ENCODE measurements around the gene TMEM187. TPM values are rescaled to one million over a fixed set of nuclear protein-coding genes. Genes with fewer than 3 reads are reported as not detected.
"Not testable (repeated sequence)": the region's sequence is repeated elsewhere in the genome, so short reads cannot be mapped to it uniquely, and the experiment has no call there.

TMEM187 gene
- total and polyA plus RNA-seq, 4 experiments from 2014 or later, result 10.4 to 23.8 (median 13.8) TPM

- Histone ChIP-seq H3K4me3 (ENCODE audit: low read length in 2 of 2) (peak overlapping the region in 1 of 2 donors; percentile 16), H3K27me3 (ENCODE audit: insufficient read depth, low read length) (no peaks in the 10 kb centered on the region), H3K4me1 (ENCODE audit: insufficient read depth, low read length) (peaks cover 19% of the 10 kb centered on the region), H3K36me3 (ENCODE audit: insufficient read depth, low read length) (no peaks in the 10 kb centered on the region), H3K27ac (ENCODE audit: low read depth, low read length) (peak overlapping the region; percentile 99), H3K9me3 (ENCODE audit: control insufficient read depth in 1 of 2, low read length in 2 of 2) (no peaks in the 10 kb centered on the region)
- H3K9me3 Mint-ChIP-seq, result peaks cover 0 to 3% (median 0%) of the 10 kb centered on the region in 8 donors
- H3K36me3 Mint-ChIP-seq, result peaks cover 0 to 11% of the 10 kb centered on the region in 2 donors
- peaks cover 0 to 1% of the 10 kb centered on the region in 2 donors for H3K27me3 Mint-ChIP-seq
- H3K4me1 Mint-ChIP-seq, result peaks cover 11 to 32% (median 25%) of the 10 kb centered on the region in 4 donors
- DNase-seq, result no peak
- peak overlapping the region; percentile 72 to 97 (median 93) for H3K27ac Mint-ChIP-seq
- H3K4me3 Mint-ChIP-seq, result peak overlapping the region; percentile 61 to 92 (median 83)
- intact Hi-C loops (cut with micrococcal nuclease), result loop anchor here (5.0 to 10.0 kb wide), 2 partner anchors 38 to 401 kb away; partner anchors contain the start of genes EMD and FLNA
- ChIA-PET CTCF (ENCODE audit: partially characterized antibody) (interaction anchor here (0.9 to 1.0 kb wide), 2 partner anchors 46 to 77 kb away, joined by 3 read pairs; no protein-coding TSS in a partner anchor), POLR2A (ENCODE audit: partially characterized antibody) (interaction anchor here (1.1 to 10.3 kb wide), 7 partner anchors 6 to 424 kb away, joined by 3 to 176 read pairs (median 61); partner anchors contain the start of genes ARHGAP4, IRAK1 and RPL10)
Measured at GRCh38 chrX:153974003-153974725, 1.6 kb downstream of the TMEM187 start.

- H3K9me3 ChIP-seq (ENCODE audit: control insufficient read depth in 1 of 2, low read length in 2 of 2), result no peaks in the 10 kb centered on the region
- H3K4me3 Mint-ChIP-seq, result peak overlapping the region; percentile 36 to 87 (median 68)
- H3K27me3 ChIP-seq (ENCODE audit: insufficient read depth, low read length), result no peaks in the 10 kb centered on the region
- peak overlapping the region; percentile 48 to 97 (median 89) for H3K27ac Mint-ChIP-seq
- peaks cover 0 to 3% (median 0%) of the 10 kb centered on the region in 8 donors for H3K9me3 Mint-ChIP-seq
- CTCF ChIA-PET (ENCODE audit: partially characterized antibody), result no interaction called here
- H3K27ac ChIP-seq (ENCODE audit: low read depth, low read length), result peak overlapping the region; percentile 99
- peaks cover 19% of the 10 kb centered on the region for H3K4me1 ChIP-seq (ENCODE audit: insufficient read depth, low read length)
- H3K27me3 Mint-ChIP-seq, result peaks cover 0 to 1% of the 10 kb centered on the region in 2 donors
- H3K36me3 ChIP-seq (ENCODE audit: insufficient read depth, low read length), result no peaks in the 10 kb centered on the region
- POLR2A ChIA-PET (ENCODE audit: partially characterized antibody), result interaction anchor here (1.1 to 10.3 kb wide), 4 partner anchors 11 to 50 kb away, joined by 5 to 176 read pairs (median 64); partner anchors contain the start of genes ARHGAP4 and IRAK1
- DNase-seq, result no peak
- peak overlapping the region in 1 of 2 donors; percentile 16 for H3K4me3 ChIP-seq (ENCODE audit: low read length in 2 of 2)
- peaks cover 0 to 8% of the 10 kb centered on the region in 2 donors for H3K36me3 Mint-ChIP-seq
- intact Hi-C loops (cut with micrococcal nuclease), result loop anchor here (5.0 to 10.0 kb wide), 2 partner anchors 37 to 400 kb away; partner anchors contain the start of genes EMD and FLNA
- H3K4me1 Mint-ChIP-seq, result peaks cover 11 to 32% (median 23%) of the 10 kb centered on the region in 4 donors
Measured at GRCh38 chrX:153974726-153975286, 2.3 kb downstream of the TMEM187 start.

- H3K27me3 Mint-ChIP-seq; H3K4me3 ChIP-seq (ENCODE audit: low read length in 2 of 2); H3K36me3 Mint-ChIP-seq; H3K9me3 Mint-ChIP-seq; H3K27me3 ChIP-seq (ENCODE audit: insufficient read depth, low read length); H3K9me3 ChIP-seq (ENCODE audit: control insufficient read depth in 1 of 2, low read length in 2 of 2); H3K36me3 ChIP-seq (ENCODE audit: insufficient read depth, low read length): not testable (repeated sequence)
- H3K4me1 Mint-ChIP-seq, result peaks cover 25 to 62% (median 42%) of the 10 kb centered on the region in 4 donors
- intact Hi-C loops (cut with micrococcal nuclease), result loop anchor here (5.0 kb wide), 1 partner anchor 117 kb away; the partner anchor contains the start of gene MECP2
- peaks cover 47% of the 10 kb centered on the region for H3K4me1 ChIP-seq (ENCODE audit: insufficient read depth, low read length)
- peak overlapping the region; percentile 52 for H3K27ac ChIP-seq (ENCODE audit: low read depth, low read length)
- peak overlapping the region; percentile 64 to 87 (median 78) for H3K4me3 Mint-ChIP-seq
- POLR2A ChIA-PET (ENCODE audit: partially characterized antibody), result interaction anchor here (1.0 to 5.8 kb wide), 10 partner anchors 8 to 567 kb away, joined by 3 to 129 read pairs (median 6); partner anchors contain the start of genes ARHGAP4, HCFC1, IKBKG and IRAK1
- CTCF ChIA-PET (ENCODE audit: partially characterized antibody), result interaction anchor here (1.1 to 1.5 kb wide), 3 partner anchors 12 to 392 kb away, joined by 3 to 5 read pairs (median 3); no protein-coding TSS in a partner anchor
- DNase-seq, result peak in 1 of 5 donors; percentile 56
- H3K27ac Mint-ChIP-seq, result peak overlapping the region; percentile 93 to 97 (median 94)
Measured at GRCh38 chrX:153980394-153980793, 7.8 kb downstream of the TMEM187 start.

DNA sequence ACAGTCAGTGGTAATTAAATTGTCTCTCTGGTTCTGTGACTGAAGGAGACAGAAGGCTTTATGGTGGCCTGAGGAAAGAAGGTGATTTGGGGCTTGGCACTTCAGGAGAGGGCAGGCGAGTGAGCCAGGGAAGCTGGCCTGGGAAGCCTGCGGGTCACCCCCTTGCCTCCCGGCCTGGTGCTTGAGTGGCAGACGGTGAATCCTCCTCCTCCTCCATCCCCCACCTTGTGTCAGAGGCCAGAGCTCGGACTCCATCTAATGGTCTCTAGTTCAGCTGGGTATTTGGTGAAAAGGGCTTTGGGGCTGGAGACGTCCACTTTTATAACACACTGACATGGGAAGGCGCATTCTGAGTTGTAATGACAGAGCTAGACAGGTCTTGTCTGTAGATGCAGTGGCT is 8.7 kb downstream of the TMEM187 start:
- Histone ChIP-seq H3K4me1 (ENCODE audit: insufficient read depth, low read length) (peaks cover 49% of the 10 kb centered on the region), H3K27me3 (ENCODE audit: insufficient read depth, low read length) (no peaks in the 10 kb centered on the region), H3K9me3 (ENCODE audit: control insufficient read depth in 1 of 2, low read length in 2 of 2) (no peaks in the 10 kb centered on the region), H3K36me3 (ENCODE audit: insufficient read depth, low read length) (no peaks in the 10 kb centered on the region), H3K4me3 (ENCODE audit: low read length in 2 of 2) (no peak overlapping the region), H3K27ac (ENCODE audit: low read depth, low read length) (peak overlapping the region; percentile 52)
- peak overlapping the region; percentile 89 to 97 (median 94) for H3K27ac Mint-ChIP-seq
- peak overlapping the region; percentile 59 to 86 (median 74) for H3K4me3 Mint-ChIP-seq
- H3K4me1 Mint-ChIP-seq, result peaks cover 22 to 63% (median 40%) of the 10 kb centered on the region in 4 donors
- H3K36me3 Mint-ChIP-seq, result no peaks in the 10 kb centered on the region
- intact Hi-C loops (cut with micrococcal nuclease), result loop anchor here (1.0 to 5.0 kb wide), 2 partner anchors 9 to 116 kb away; partner anchors contain the start of genes MECP2 and TMEM187
- ChIA-PET POLR2A (ENCODE audit: partially characterized antibody) (interaction anchor here (1.0 to 5.8 kb wide), 13 partner anchors 9 to 566 kb away, joined by 3 to 129 read pairs (median 5); partner anchors contain the start of genes ARHGAP4, HCFC1, IKBKG and IRAK1), CTCF (ENCODE audit: partially characterized antibody) (interaction anchor here (0.6 to 1.5 kb wide), 5 partner anchors 10 to 392 kb away, joined by 3 to 6 read pairs (median 3); partner anchors contain the start of gene HCFC1)
- DNase-seq, result no peak
- H3K9me3 Mint-ChIP-seq, result no peaks in the 10 kb centered on the region
- H3K27me3 Mint-ChIP-seq, result no peaks in the 10 kb centered on the region

GRCh38 chrX:153981771-153982533 is 9.4 kb downstream of the TMEM187 start:
- Mint-ChIP-seq H3K9me3 (no peaks in the 10 kb centered on the region), H3K36me3 (no peaks in the 10 kb centered on the region), H3K27ac (peak overlapping the region; percentile 90 to 97 (median 94)), H3K27me3 (no peaks in the 10 kb centered on the region), H3K4me1 (peaks cover 22 to 67% (median 40%) of the 10 kb centered on the region in 4 donors), H3K4me3 (peak overlapping the region; percentile 59 to 86 (median 74))
- no peaks in the 10 kb centered on the region for H3K36me3 ChIP-seq (ENCODE audit: insufficient read depth, low read length)
- peaks cover 56% of the 10 kb centered on the region for H3K4me1 ChIP-seq (ENCODE audit: insufficient read depth, low read length)
- no peaks in the 10 kb centered on the region for H3K9me3 ChIP-seq (ENCODE audit: control insufficient read depth in 1 of 2, low read length in 2 of 2)
- POLR2A ChIA-PET (ENCODE audit: partially characterized antibody), result interaction anchor here (0.9 to 5.8 kb wide), 12 partner anchors 8 to 566 kb away, joined by 3 to 129 read pairs (median 4); partner anchors contain the start of genes ARHGAP4, HCFC1, IKBKG and IRAK1
- H3K27me3 ChIP-seq (ENCODE audit: insufficient read depth, low read length), result no peaks in the 10 kb centered on the region
- H3K27ac ChIP-seq (ENCODE audit: low read depth, low read length), result peak overlapping the region; percentile 52
- CTCF ChIA-PET (ENCODE audit: partially characterized antibody), result interaction anchor here (0.6 to 1.1 kb wide), 4 partner anchors 11 to 34 kb away, joined by 3 to 6 read pairs (median 3); partner anchors contain the start of gene HCFC1
- H3K4me3 ChIP-seq (ENCODE audit: low read length in 2 of 2), result peak overlapping the region in 1 of 2 donors; percentile 19
- intact Hi-C loops (cut with micrococcal nuclease), result loop anchor here (1.0 to 5.0 kb wide), 2 partner anchors 10 to 115 kb away; partner anchors contain the start of genes MECP2 and TMEM187
- peak; percentile 64 to 72 (median 68) for DNase-seq

GRCh38 chrX:153983321-153983801 is 10.8 kb downstream of the TMEM187 start:
- H3K4me1 ChIP-seq (ENCODE audit: insufficient read depth, low read length), result peaks cover 60% of the 10 kb centered on the region
- H3K27me3 Mint-ChIP-seq, result no peaks in the 10 kb centered on the region
- H3K4me3 ChIP-seq (ENCODE audit: low read length in 2 of 2), result no peak overlapping the region
- CTCF ChIA-PET (ENCODE audit: partially characterized antibody), result no interaction called here
- H3K9me3 Mint-ChIP-seq, result no peaks in the 10 kb centered on the region
- peak overlapping the region in 6 of 8 donors; percentile 45 to 91 (median 58) for H3K4me3 Mint-ChIP-seq
- H3K27me3 ChIP-seq (ENCODE audit: insufficient read depth, low read length), result no peaks in the 10 kb centered on the region
- peak overlapping the region; percentile 52 for H3K27ac ChIP-seq (ENCODE audit: low read depth, low read length)
- peak overlapping the region; percentile 90 to 97 (median 95) for H3K27ac Mint-ChIP-seq
- H3K9me3 ChIP-seq (ENCODE audit: control insufficient read depth in 1 of 2, low read length in 2 of 2), result no peaks in the 10 kb centered on the region
- no peaks in the 10 kb centered on the region for H3K36me3 ChIP-seq (ENCODE audit: insufficient read depth, low read length)
- intact Hi-C loops (cut with micrococcal nuclease), result loop anchor here (5.0 kb wide), 1 partner anchor 114 kb away; the partner anchor contains the start of gene MECP2
- H3K4me1 Mint-ChIP-seq, result peaks cover 22 to 71% (median 40%) of the 10 kb centered on the region in 4 donors
- no peaks in the 10 kb centered on the region for H3K36me3 Mint-ChIP-seq
- DNase-seq, result peak in 1 of 5 donors; percentile 43
- POLR2A ChIA-PET (ENCODE audit: partially characterized antibody), result interaction anchor here (0.9 to 5.8 kb wide), 4 partner anchors 12 to 36 kb away, joined by 4 to 129 read pairs (median 37); partner anchors contain the start of genes HCFC1, IRAK1 and TMEM187
